Measurements from ENCODE around the gene HOXA4.

HOXA4 gene

GRCh38 chr7:27141923-27142579 lies 11.5 kb upstream of the HOXA4 start:
- H3K79me2 ChIP-seq (ENCODE audit: control insufficient read depth, low read length), result no peaks in the 10 kb centered on the region
- no peaks in the 10 kb centered on the region for H3K9me2 ChIP-seq (replicated peaks; ENCODE audit: control insufficient read depth, low read length)
- H3K4me2 ChIP-seq (ENCODE audit: low read length), result peak overlapping the region; percentile 75
- H3K36me3 ChIP-seq (ENCODE audit: control insufficient read depth, low read length), result no peaks in the 10 kb centered on the region
- no peak overlapping the region for H3K27ac ChIP-seq (ENCODE audit: low read depth, low read length)
- peak overlapping the region; percentile 70 for H3K4me3 ChIP-seq (ENCODE audit: low read length)
- no peaks in the 10 kb centered on the region for H3K9me3 ChIP-seq (ENCODE audit: control insufficient read depth, insufficient read depth, low read length)
- no peaks in the 10 kb centered on the region for H3F3A ChIP-seq (ENCODE audit: control insufficient read depth, insufficient read depth)
- H3K27me3 ChIP-seq (ENCODE audit: control insufficient read depth, low read length), result peaks cover 38% of the 10 kb centered on the region
- TF ChIP-seq, protein P1, sequence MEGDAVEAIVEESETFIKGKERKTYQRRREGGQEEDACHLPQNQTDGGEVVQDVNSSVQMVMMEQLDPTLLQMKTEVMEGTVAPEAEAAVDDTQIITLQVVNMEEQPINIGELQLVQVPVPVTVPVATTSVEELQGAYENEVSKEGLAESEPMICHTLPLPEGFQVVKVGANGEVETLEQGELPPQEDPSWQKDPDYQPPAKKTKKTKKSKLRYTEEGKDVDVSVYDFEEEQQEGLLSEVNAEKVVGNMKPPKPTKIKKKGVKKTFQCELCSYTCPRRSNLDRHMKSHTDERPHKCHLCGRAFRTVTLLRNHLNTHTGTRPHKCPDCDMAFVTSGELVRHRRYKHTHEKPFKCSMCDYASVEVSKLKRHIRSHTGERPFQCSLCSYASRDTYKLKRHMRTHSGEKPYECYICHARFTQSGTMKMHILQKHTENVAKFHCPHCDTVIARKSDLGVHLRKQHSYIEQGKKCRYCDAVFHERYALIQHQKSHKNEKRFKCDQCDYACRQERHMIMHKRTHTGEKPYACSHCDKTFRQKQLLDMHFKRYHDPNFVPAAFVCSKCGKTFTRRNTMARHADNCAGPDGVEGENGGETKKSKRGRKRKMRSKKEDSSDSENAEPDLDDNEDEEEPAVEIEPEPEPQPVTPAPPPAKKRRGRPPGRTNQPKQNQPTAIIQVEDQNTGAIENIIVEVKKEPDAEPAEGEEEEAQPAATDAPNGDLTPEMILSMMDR (IDR thresholded peaks at IDR 0.05; ENCODE audit: low read depth, low read length, poor library complexity, severe bottlenecking), result no peak
- no peak for TF ChIP-seq EZH2phosphoT487 (IDR thresholded peaks at IDR 0.05; ENCODE audit: borderline replicate concordance, low read length)
- H4K20me1 ChIP-seq (ENCODE audit: control insufficient read depth, insufficient read depth, low read depth, low read length), result no peaks in the 10 kb centered on the region
- 0 out of 2 replicates have a peak, but pooled peaks cover 5% of the 10 kb centered on the region for H3K4me1 ChIP-seq (ENCODE audit: control insufficient read depth, low read length)

- Histone ChIP-seq H3K4me3 (ENCODE audit: low read length) (no peak overlapping the region), H3K36me3 (ENCODE audit: control insufficient read depth, low read length) (no peaks in the 10 kb centered on the region)
Measured at GRCh38 chr7:27141137-27141922, 10.8 kb upstream of the HOXA4 start.

GRCh38 chr7:27140126-27140857 lies 9.7 kb upstream of the HOXA4 start:
- no peaks in the 10 kb centered on the region for H3K79me2 ChIP-seq (ENCODE audit: control insufficient read depth, low read length)
- peaks cover 42% of the 10 kb centered on the region for H3K27me3 ChIP-seq (ENCODE audit: control insufficient read depth, low read length)
- no peak overlapping the region for H3K27ac ChIP-seq (ENCODE audit: low read depth, low read length)
- 0 out of 2 replicates have a peak, but pooled peaks cover 5% of the 10 kb centered on the region for H3K4me1 ChIP-seq (ENCODE audit: control insufficient read depth, low read length)
- TF ChIP-seq, protein P1 (IDR thresholded peaks at IDR 0.05; ENCODE audit: low read depth, low read length, poor library complexity, severe bottlenecking), result no peak
- TF ChIP-seq EZH2phosphoT487 (IDR thresholded peaks at IDR 0.05; ENCODE audit: borderline replicate concordance, low read length), result no peak
- no peaks in the 10 kb centered on the region for H3K9me2 ChIP-seq (replicated peaks; ENCODE audit: control insufficient read depth, low read length)
- H3K4me3 ChIP-seq (ENCODE audit: low read length), result no peak overlapping the region
- H4K20me1 ChIP-seq (ENCODE audit: control insufficient read depth, insufficient read depth, low read depth, low read length), result no peaks in the 10 kb centered on the region
- H3F3A ChIP-seq (ENCODE audit: control insufficient read depth, insufficient read depth), result no peaks in the 10 kb centered on the region
- H3K36me3 ChIP-seq (ENCODE audit: control insufficient read depth, low read length), result no peaks in the 10 kb centered on the region
- no peak overlapping the region for H3K4me2 ChIP-seq (ENCODE audit: low read length)
- no peaks in the 10 kb centered on the region for H3K9me3 ChIP-seq (ENCODE audit: control insufficient read depth, insufficient read depth, low read length)

More at GRCh38 chr7:27141137-27141922, 10.8 kb upstream of the HOXA4 start:
- Histone ChIP-seq H4K20me1 (ENCODE audit: control insufficient read depth, insufficient read depth, low read depth, low read length) (no peaks in the 10 kb centered on the region), H3F3A (ENCODE audit: control insufficient read depth, insufficient read depth) (no peaks in the 10 kb centered on the region), H3K9me2 (replicated peaks; ENCODE audit: control insufficient read depth, low read length) (no peaks in the 10 kb centered on the region), H3K9me3 (ENCODE audit: control insufficient read depth, insufficient read depth, low read length) (no peaks in the 10 kb centered on the region), H3K4me1 (ENCODE audit: control insufficient read depth, low read length) (0 out of 2 replicates have a peak, but pooled peaks cover 5% of the 10 kb centered on the region), H3K27me3 (ENCODE audit: control insufficient read depth, low read length) (peaks cover 38% of the 10 kb centered on the region), H3K79me2 (ENCODE audit: control insufficient read depth, low read length) (no peaks in the 10 kb centered on the region), H3K27ac (ENCODE audit: low read depth, low read length) (no peak overlapping the region), H3K4me2 (ENCODE audit: low read length) (no peak overlapping the region)
- TF ChIP-seq EZH2phosphoT487 (IDR thresholded peaks at IDR 0.05; ENCODE audit: borderline replicate concordance, low read length), result no peak

Measured in DOHH2 (cell line).